ENCODE measurements around the gene SLC34A3.

SLC34A3 gene

DNA sequence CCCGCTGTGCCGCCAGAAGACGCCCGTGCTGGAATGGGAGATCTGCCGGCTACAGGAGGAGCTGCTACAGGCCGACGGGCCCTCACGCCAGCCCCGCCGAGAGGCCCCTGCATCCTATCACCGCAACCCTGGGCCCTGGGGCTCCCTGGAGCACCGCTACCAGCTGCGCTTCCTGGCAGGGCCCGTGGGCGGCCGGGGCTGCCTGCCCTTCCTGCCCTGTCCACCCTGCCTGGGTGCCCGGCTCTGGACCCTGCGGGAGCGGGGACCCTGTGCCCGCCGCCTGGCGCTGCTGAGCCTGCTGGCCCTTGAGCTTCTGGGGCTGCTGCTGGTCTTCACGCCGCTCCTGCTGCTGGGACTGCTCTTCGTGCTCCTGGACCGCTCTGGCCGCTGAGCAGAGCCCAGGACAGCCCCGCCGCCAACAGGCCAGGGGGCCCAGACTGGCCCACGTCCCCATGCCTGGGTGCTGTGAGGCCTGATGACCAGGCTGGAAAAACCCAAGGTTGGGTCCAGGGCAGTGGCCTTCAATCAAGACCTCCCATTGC, 12.4 kb upstream of the SLC34A3 start:
- no peak for DNase-seq (ENCODE audit: low read depth)
- H3K4me3 ChIP-seq (ENCODE audit: low read depth, low read length): no peak overlapping the region
- TF ChIP-seq CTCF (IDR thresholded peaks at IDR 0.05; ENCODE audit: insufficient read depth, low read depth, low read length, missing control alignments): no peak

GRCh38 chr9:137218754-137219271, 11.9 kb upstream of the SLC34A3 start:
- DNase-seq (ENCODE audit: low read depth): no peak
- no peak for TF ChIP-seq CTCF (IDR thresholded peaks at IDR 0.05; ENCODE audit: insufficient read depth, low read depth, low read length, missing control alignments)

GRCh38 chr9:137219757-137220316, 10.9 kb upstream of the SLC34A3 start:
- no peak overlapping the region for H3K4me3 ChIP-seq (ENCODE audit: low read depth, low read length)
- no peak for DNase-seq (ENCODE audit: low read depth)
- TF ChIP-seq CTCF (IDR thresholded peaks at IDR 0.05; ENCODE audit: insufficient read depth, low read depth, low read length, missing control alignments): no peak

More at GRCh38 chr9:137218754-137219271, 11.9 kb upstream of the SLC34A3 start:
- no peak overlapping the region for H3K4me3 ChIP-seq (ENCODE audit: low read depth, low read length)

GRCh38 chr9:137220317-137221094, 10.2 kb upstream of the SLC34A3 start:
- TF ChIP-seq CTCF (IDR thresholded peaks at IDR 0.05; ENCODE audit: insufficient read depth, low read depth, low read length, missing control alignments): no peak
- no peak for DNase-seq (ENCODE audit: low read depth)
- no peak overlapping the region for H3K4me3 ChIP-seq (ENCODE audit: low read depth, low read length)

- TF ChIP-seq CTCF (IDR thresholded peaks at IDR 0.05; ENCODE audit: insufficient read depth, low read depth, low read length, missing control alignments): no peak
- no peak overlapping the region for H3K4me3 ChIP-seq (ENCODE audit: low read depth, low read length)
- DNase-seq (ENCODE audit: low read depth): no peak
Measured at GRCh38 chr9:137221095-137221505, 9.6 kb upstream of the SLC34A3 start.

GRCh38 chr9:137221506-137222111, 9.1 kb upstream of the SLC34A3 start:
- peak overlapping the region; percentile 46 for H3K4me3 ChIP-seq (ENCODE audit: low read depth, low read length)
- DNase-seq (ENCODE audit: low read depth): no peak
- no peak for TF ChIP-seq CTCF (IDR thresholded peaks at IDR 0.05; ENCODE audit: insufficient read depth, low read depth, low read length, missing control alignments)
